ENCODE results near the gene FCHSD1. TPM values are rescaled to one million over a fixed set of nuclear protein-coding genes. Genes with fewer than 3 reads are reported as not detected.

Gene FCHSD1
- total RNA-seq, 1 donor = 22.4 TPM

DNA sequence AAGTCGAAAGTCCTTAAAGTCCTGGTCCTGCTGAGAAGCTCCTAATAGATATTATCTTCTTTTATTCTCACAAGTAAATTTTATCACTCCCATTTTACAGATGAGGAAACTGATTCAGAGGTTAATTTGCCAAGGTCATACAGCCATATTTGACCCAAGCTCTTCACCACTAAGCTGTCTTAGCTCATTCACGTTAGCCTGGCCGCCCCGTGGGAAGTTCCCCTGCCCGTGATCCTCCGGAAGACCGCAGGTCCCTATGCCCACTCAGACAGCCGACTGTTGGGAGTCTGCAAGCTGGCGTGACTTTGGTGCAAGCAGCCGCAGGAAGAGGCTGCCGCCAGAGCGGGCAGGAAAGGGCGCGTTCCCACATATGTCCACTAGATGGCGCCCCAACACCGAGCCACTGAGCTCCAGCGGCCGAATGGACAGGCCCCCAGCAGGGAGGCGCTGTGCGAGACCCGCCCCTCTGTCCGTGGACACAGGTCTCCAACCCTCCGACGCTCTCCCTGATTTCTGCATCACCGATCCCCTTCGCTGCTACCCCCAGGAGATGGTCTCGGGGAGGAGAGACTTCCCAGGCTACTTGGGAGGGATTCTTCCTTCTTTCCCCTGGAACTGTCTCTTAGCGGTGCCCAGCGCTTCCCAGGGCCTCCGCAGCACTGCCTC lies 40.8 kb upstream of the FCHSD1 start:
- H2AFZ ChIP-seq (ENCODE audit: low read length) = peak overlapping the region; percentile 80

DNA sequence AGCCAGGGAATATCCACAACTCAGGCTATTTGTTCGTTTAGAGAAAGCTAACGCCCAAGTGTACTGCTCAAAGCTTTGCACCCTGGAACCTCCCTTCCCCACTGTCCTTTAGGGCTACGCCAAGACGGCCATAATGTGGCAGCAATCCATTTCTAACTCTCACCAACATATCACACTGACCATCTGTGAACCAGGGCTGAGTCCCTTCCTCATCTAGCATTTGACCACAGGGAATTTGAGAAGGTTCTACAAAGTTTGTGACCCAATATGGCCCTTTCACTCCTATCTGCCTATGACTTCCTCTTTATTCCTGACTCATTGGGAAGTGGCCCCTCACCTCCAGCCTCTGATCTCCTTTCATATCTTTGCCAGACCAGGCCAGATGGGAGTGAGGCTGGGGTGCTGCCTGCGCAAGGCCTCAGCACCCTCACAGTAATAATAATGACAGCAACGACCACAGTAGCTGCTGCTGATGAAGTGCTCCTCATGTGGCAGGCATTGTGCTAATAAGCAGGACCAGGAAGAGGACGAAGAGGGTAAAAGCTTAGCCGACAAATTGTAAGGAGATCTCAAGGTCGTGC lies 40.2 kb upstream of the FCHSD1 start:
- H3K27me3 ChIP-seq (ENCODE audit: insufficient read depth, low read length) = peaks cover 25% of the 10 kb centered on the region
- H3K9me3 ChIP-seq (ENCODE audit: low read depth, low read length) = no peaks in the 10 kb centered on the region
- no peak overlapping the region for H2AFZ ChIP-seq (ENCODE audit: low read length)
- no peaks in the 10 kb centered on the region for H3K36me3 ChIP-seq (ENCODE audit: insufficient read depth, low read length)
- H3K4me3 ChIP-seq (ENCODE audit: insufficient read depth, low read length) = no peak overlapping the region
- H3K4me1 ChIP-seq (ENCODE audit: insufficient read depth, low read length) = peaks cover 21% of the 10 kb centered on the region
- DNase-seq (ENCODE audit: insufficient read length, low spot score, missing footprints) = no peak
- H3K79me2 ChIP-seq (ENCODE audit: insufficient read depth, low read length) = no peaks in the 10 kb centered on the region
- TF ChIP-seq, protein P1, sequence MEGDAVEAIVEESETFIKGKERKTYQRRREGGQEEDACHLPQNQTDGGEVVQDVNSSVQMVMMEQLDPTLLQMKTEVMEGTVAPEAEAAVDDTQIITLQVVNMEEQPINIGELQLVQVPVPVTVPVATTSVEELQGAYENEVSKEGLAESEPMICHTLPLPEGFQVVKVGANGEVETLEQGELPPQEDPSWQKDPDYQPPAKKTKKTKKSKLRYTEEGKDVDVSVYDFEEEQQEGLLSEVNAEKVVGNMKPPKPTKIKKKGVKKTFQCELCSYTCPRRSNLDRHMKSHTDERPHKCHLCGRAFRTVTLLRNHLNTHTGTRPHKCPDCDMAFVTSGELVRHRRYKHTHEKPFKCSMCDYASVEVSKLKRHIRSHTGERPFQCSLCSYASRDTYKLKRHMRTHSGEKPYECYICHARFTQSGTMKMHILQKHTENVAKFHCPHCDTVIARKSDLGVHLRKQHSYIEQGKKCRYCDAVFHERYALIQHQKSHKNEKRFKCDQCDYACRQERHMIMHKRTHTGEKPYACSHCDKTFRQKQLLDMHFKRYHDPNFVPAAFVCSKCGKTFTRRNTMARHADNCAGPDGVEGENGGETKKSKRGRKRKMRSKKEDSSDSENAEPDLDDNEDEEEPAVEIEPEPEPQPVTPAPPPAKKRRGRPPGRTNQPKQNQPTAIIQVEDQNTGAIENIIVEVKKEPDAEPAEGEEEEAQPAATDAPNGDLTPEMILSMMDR (IDR thresholded peaks at IDR 0.05; ENCODE audit: extremely low read depth, low read depth, low read length) = no peak
- no peak overlapping the region for H3K27ac ChIP-seq (ENCODE audit: low read depth, low read length)
- H4K20me1 ChIP-seq (ENCODE audit: insufficient read depth, low read length) = no peaks in the 10 kb centered on the region
- H3K4me2 ChIP-seq (ENCODE audit: insufficient read depth, low read length) = no peak overlapping the region

More for the DNA sequence above, 40.8 kb upstream of the FCHSD1 start:
- Histone ChIP-seq H3K9me3 (ENCODE audit: low read depth, low read length) (no peaks in the 10 kb centered on the region), H4K20me1 (ENCODE audit: insufficient read depth, low read length) (no peaks in the 10 kb centered on the region), H3K36me3 (ENCODE audit: insufficient read depth, low read length) (no peaks in the 10 kb centered on the region), H3K4me2 (ENCODE audit: insufficient read depth, low read length) (peak overlapping the region; percentile 90), H3K27ac (ENCODE audit: low read depth, low read length) (no peak overlapping the region), H3K4me3 (ENCODE audit: insufficient read depth, low read length) (peak overlapping the region; percentile 65), H3K27me3 (ENCODE audit: insufficient read depth, low read length) (peaks cover 29% of the 10 kb centered on the region), H3K4me1 (ENCODE audit: insufficient read depth, low read length) (peaks cover 21% of the 10 kb centered on the region), H3K79me2 (ENCODE audit: insufficient read depth, low read length) (no peaks in the 10 kb centered on the region)
- peak; percentile 96 for DNase-seq (ENCODE audit: insufficient read length, low spot score, missing footprints)
- TF ChIP-seq, protein P1 (IDR thresholded peaks at IDR 0.05; ENCODE audit: extremely low read depth, low read depth, low read length) = peak; percentile 93

DNA sequence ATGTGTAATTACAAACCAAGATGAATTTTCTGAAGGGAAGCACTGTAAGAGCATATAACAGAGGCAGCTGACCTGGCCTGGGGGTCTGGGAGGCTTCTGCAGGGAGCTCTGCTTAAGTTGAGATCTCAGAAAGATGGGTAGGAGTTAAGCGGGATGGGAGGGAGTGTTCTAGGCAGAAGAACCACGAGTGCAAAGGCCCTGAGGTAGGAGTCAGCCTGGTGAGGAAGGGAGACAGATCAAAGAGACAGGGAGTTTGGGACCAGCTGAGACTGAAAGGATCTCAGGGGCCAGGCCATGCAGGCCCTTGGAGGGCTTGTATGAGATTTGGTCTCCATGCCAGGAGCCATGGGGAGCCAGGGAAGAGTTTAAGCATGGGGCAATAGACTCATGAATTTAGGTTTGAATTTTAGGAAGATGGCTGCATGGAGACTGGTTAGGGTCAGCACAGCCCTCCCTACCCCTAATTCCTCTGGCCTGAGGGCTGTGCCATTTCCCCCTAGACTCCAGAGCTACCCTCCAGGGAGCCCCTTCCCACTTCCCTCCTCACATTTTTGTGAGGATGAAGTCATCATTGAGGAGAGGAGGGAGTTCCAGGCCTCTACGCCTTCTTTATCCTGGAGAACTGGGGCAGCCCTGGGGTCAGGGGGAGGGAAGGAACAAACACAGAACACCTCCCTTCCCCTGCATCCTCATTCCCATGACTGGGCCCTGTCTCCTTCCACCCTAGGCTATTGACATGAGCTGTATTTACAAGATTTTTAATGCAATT lies 35.6 kb upstream of the FCHSD1 start:
- H4K20me1 ChIP-seq (ENCODE audit: insufficient read depth, low read length) = no peaks in the 10 kb centered on the region
- no peak overlapping the region for H3K27ac ChIP-seq (ENCODE audit: low read depth, low read length)
- TF ChIP-seq, protein P1 (IDR thresholded peaks at IDR 0.05; ENCODE audit: extremely low read depth, low read depth, low read length) = no peak
- no peaks in the 10 kb centered on the region for H3K36me3 ChIP-seq (ENCODE audit: insufficient read depth, low read length)
- peak; percentile 21 for DNase-seq (ENCODE audit: insufficient read length, low spot score, missing footprints)
- no peaks in the 10 kb centered on the region for H3K9me3 ChIP-seq (ENCODE audit: low read depth, low read length)
- no peaks in the 10 kb centered on the region for H3K79me2 ChIP-seq (ENCODE audit: insufficient read depth, low read length)
- no peak overlapping the region for H3K4me2 ChIP-seq (ENCODE audit: insufficient read depth, low read length)
- peaks cover 25% of the 10 kb centered on the region for H3K27me3 ChIP-seq (ENCODE audit: insufficient read depth, low read length)
- peaks cover 2% of the 10 kb centered on the region for H3K4me1 ChIP-seq (ENCODE audit: insufficient read depth, low read length)
- no peak overlapping the region for H3K4me3 ChIP-seq (ENCODE audit: insufficient read depth, low read length)
- no peak overlapping the region for H2AFZ ChIP-seq (ENCODE audit: low read length)

DNA sequence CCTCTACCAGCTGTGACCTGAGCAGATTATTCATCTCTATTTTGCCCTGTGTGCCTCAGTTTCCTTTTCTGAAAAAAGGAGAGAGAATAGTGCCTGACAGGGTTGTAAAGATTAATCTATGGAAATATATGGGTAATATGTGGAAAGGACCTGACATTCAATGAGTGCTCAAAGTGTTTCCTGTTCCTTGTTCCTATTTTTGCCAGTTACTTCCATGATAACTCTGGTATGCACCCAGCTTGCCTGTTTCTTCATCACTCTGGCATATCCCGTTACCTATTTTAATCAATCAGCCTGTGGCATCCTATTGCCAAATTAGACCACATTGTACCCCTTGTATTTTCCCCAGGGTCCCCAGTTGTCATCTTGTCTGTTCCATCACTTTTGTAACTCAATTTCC lies 34.4 kb upstream of the FCHSD1 start:
- H3K4me2 ChIP-seq (ENCODE audit: insufficient read depth, low read length) = no peak overlapping the region
- DNase-seq (ENCODE audit: insufficient read length, low spot score, missing footprints) = peak; percentile 41
- peaks cover 13% of the 10 kb centered on the region for H3K4me1 ChIP-seq (ENCODE audit: insufficient read depth, low read length)
- no peaks in the 10 kb centered on the region for H3K36me3 ChIP-seq (ENCODE audit: insufficient read depth, low read length)
- no peak overlapping the region for H2AFZ ChIP-seq (ENCODE audit: low read length)
- H3K9me3 ChIP-seq (ENCODE audit: low read depth, low read length) = no peaks in the 10 kb centered on the region
- peaks cover 13% of the 10 kb centered on the region for H3K27me3 ChIP-seq (ENCODE audit: insufficient read depth, low read length)
- H4K20me1 ChIP-seq (ENCODE audit: insufficient read depth, low read length) = no peaks in the 10 kb centered on the region
- H3K27ac ChIP-seq (ENCODE audit: low read depth, low read length) = no peak overlapping the region
- H3K79me2 ChIP-seq (ENCODE audit: insufficient read depth, low read length) = no peaks in the 10 kb centered on the region
- H3K4me3 ChIP-seq (ENCODE audit: insufficient read depth, low read length) = no peak overlapping the region
- TF ChIP-seq, protein P1 (IDR thresholded peaks at IDR 0.05; ENCODE audit: extremely low read depth, low read depth, low read length) = no peak

All from osteoblast (primary cell).